Measurements from ENCODE around the gene TGFB1.

Gene TGFB1

GRCh38 chr19:41366089-41366488 is 12.4 kb upstream of the TGFB1 start:
- Histone ChIP-seq H3K9ac (peak overlapping the region in 1 of 11 experiments; percentile 5; a peak in 1 of 22 replicates), H3K27me3 (no peaks in the 10 kb centered on the region), H3K36me3 (peaks cover 0 to 4% (median 3%) of the 10 kb centered on the region in 11 experiments; a peak in 8 of 22 replicates), H4K20me1 (no peaks in the 10 kb centered on the region), H3K4me3 (no peak overlapping the region), H3K27ac (peak overlapping the region in 6 of 11 experiments; percentile 0 to 99 (median 32); a peak in 7 of 22 replicates), H3K4me1 (peaks cover 36 to 71% (median 55%) of the 10 kb centered on the region in 10 experiments), H3K4me2 (peak overlapping the region in 6 of 11 experiments; percentile 14 to 95 (median 84); a peak in 10 of 22 replicates), H3K9me3 (replicated peaks in 1 of 11) (no peaks in the 10 kb centered on the region)
- no peak for TF ChIP-seq Cebpa-rat (IDR thresholded peaks at IDR 0.05)

- Histone ChIP-seq H3K4me1 (peaks cover 30 to 67% (median 49%) of the 10 kb centered on the region in 10 experiments), H3K4me3 (peak overlapping the region; percentile 62 to 78 (median 70)), H3K27me3 (no peaks in the 10 kb centered on the region), H3K9ac (peak overlapping the region; percentile 87 to 99 (median 97)), H3K36me3 (peaks cover 0 to 13% (median 7%) of the 10 kb centered on the region in 11 experiments; a peak in 9 of 22 replicates), H3K4me2 (peak overlapping the region; percentile 76 to 96 (median 82)), H4K20me1 (no peaks in the 10 kb centered on the region; a peak in 1 of 22 replicates), H3K27ac (peak overlapping the region; percentile 89 to 100 (median 98)), H3K9me3 (replicated peaks in 1 of 11) (no peaks in the 10 kb centered on the region)
- TF ChIP-seq Cebpa-rat (IDR thresholded peaks at IDR 0.05), result no peak
These were observed 11.0 kb upstream of the TGFB1 start for GRCh38 chr19:41364524-41365391.

- H3K27me3 ChIP-seq, result no peaks in the 10 kb centered on the region
- TF ChIP-seq Cebpa-rat (IDR thresholded peaks at IDR 0.05), result no peak
- no peaks in the 10 kb centered on the region for H3K9me3 ChIP-seq (replicated peaks in 1 of 11)
- H3K4me1 ChIP-seq, result peaks cover 30 to 62% (median 49%) of the 10 kb centered on the region in 10 experiments
- H3K4me2 ChIP-seq, result peak within 1 kb of the TSS; percentile 76 to 96 (median 89)
- peaks cover 0 to 18% (median 7%) of the 10 kb centered on the region in 11 experiments; a peak in 9 of 22 replicates for H3K36me3 ChIP-seq
- peak within 1 kb of the TSS; percentile 87 to 99 (median 97) for H3K9ac ChIP-seq
- peak within 1 kb of the TSS; percentile 62 to 78 (median 70) for H3K4me3 ChIP-seq
- no peaks in the 10 kb centered on the region; a peak in 1 of 22 replicates for H4K20me1 ChIP-seq
- H3K27ac ChIP-seq, result peak within 1 kb of the TSS; percentile 89 to 100 (median 98)
These were observed 10.2 kb upstream of the TGFB1 start, which contains the start of gene B9D2 for GRCh38 chr19:41363753-41364523. B9D2 (minus strand) TSS chr19:41364149; CDS start chr19:41363519, 630 bp downstream.

- TF ChIP-seq Cebpa-rat (IDR thresholded peaks at IDR 0.05), result no peak
- Histone ChIP-seq H3K4me3 (peak overlapping the region; percentile 62 to 78 (median 70)), H3K36me3 (peaks cover 0 to 18% (median 7%) of the 10 kb centered on the region in 11 experiments; a peak in 9 of 22 replicates), H3K27ac (peak overlapping the region; percentile 89 to 100 (median 98)), H3K9ac (peak overlapping the region; percentile 87 to 99 (median 97)), H3K9me3 (replicated peaks in 1 of 11) (no peaks in the 10 kb centered on the region), H3K4me1 (peaks cover 30 to 62% (median 52%) of the 10 kb centered on the region in 10 experiments), H4K20me1 (no peaks in the 10 kb centered on the region; a peak in 2 of 22 replicates), H3K4me2 (peak overlapping the region; percentile 75 to 96 (median 87)), H3K27me3 (no peaks in the 10 kb centered on the region)
These were observed 9.6 kb upstream of the TGFB1 start for GRCh38 chr19:41363371-41363752.

- TF ChIP-seq Cebpa-rat (IDR thresholded peaks at IDR 0.05), result no peak
- Histone ChIP-seq H3K4me1 (peaks cover 22 to 62% (median 51%) of the 10 kb centered on the region in 10 experiments), H3K4me2 (peak overlapping the region in 9 of 11 experiments; percentile 77 to 96 (median 89); a peak in 15 of 22 replicates), H3K36me3 (peaks cover 0 to 18% (median 7%) of the 10 kb centered on the region in 11 experiments; a peak in 9 of 22 replicates), H3K27ac (peak overlapping the region in 2 of 11 experiments; percentile 89 to 98; a peak in 1 of 22 replicates), H3K9ac (no peak overlapping the region), H3K9me3 (replicated peaks in 1 of 11) (no peaks in the 10 kb centered on the region), H4K20me1 (peaks cover 0 to 5% (median 0%) of the 10 kb centered on the region in 11 experiments; a peak in 2 of 22 replicates), H3K4me3 (peak overlapping the region in 1 of 10 experiments; percentile 63; a peak in 1 of 20 replicates), H3K27me3 (no peaks in the 10 kb centered on the region)
These were observed 8.6 kb upstream of the TGFB1 start for GRCh38 chr19:41362143-41362847.

- H3K27ac ChIP-seq, result no peak overlapping the region
- no peak overlapping the region for H3K4me2 ChIP-seq
- no peak overlapping the region for H3K4me3 ChIP-seq
- no peaks in the 10 kb centered on the region for H3K27me3 ChIP-seq
- H3K9ac ChIP-seq, result no peak overlapping the region
- H4K20me1 ChIP-seq, result peaks cover 0 to 14% (median 2%) of the 10 kb centered on the region in 11 experiments; a peak in 8 of 22 replicates
- no peak for TF ChIP-seq Cebpa-rat (IDR thresholded peaks at IDR 0.05)
- no peaks in the 10 kb centered on the region for H3K9me3 ChIP-seq (replicated peaks in 1 of 11)
- peaks cover 0 to 18% (median 7%) of the 10 kb centered on the region in 11 experiments; a peak in 9 of 22 replicates for H3K36me3 ChIP-seq
- H3K4me1 ChIP-seq, result peaks cover 30 to 62% (median 58%) of the 10 kb centered on the region in 10 experiments
These were observed 6.0 kb upstream of the TGFB1 start for GRCh38 chr19:41359741-41360140.

GRCh38 chr19:41357746-41358145 is 4.0 kb upstream of the TGFB1 start:
- Histone ChIP-seq H3K27ac (peak overlapping the region in 8 of 11 experiments; percentile 6 to 64 (median 44); a peak in 8 of 22 replicates), H3K4me2 (peak overlapping the region in 10 of 11 experiments; percentile 36 to 91 (median 62); a peak in 18 of 22 replicates), H3K4me3 (peak overlapping the region in 1 of 10 experiments; percentile 8; a peak in 1 of 20 replicates), H3K27me3 (no peaks in the 10 kb centered on the region), H3K4me1 (peaks cover 27 to 58% (median 52%) of the 10 kb centered on the region in 10 experiments), H4K20me1 (peaks cover 0 to 29% (median 14%) of the 10 kb centered on the region in 11 experiments; a peak in 14 of 22 replicates), H3K9me3 (replicated peaks in 1 of 11) (no peaks in the 10 kb centered on the region), H3K36me3 (peaks cover 0 to 18% (median 7%) of the 10 kb centered on the region in 11 experiments; a peak in 9 of 22 replicates), H3K9ac (peak overlapping the region in 3 of 11 experiments; percentile 24 to 31 (median 31); a peak in 4 of 22 replicates)
- no peak for TF ChIP-seq Cebpa-rat (IDR thresholded peaks at IDR 0.05)
